ENCODE measurements around the gene ARMCX5. TPM values are rescaled to one million over a fixed set of nuclear protein-coding genes. Genes with fewer than 3 reads are reported as not detected.

Gene ARMCX5
- total and polyA plus RNA-seq, 2 of the 8 experiments (the other 6 are each of a cell fraction or from before 2014, with no cell fraction given) = 8.6 to 10.9 TPM

- Histone ChIP-seq H4K20me1 (replicated peaks in 1 of 2; ENCODE audit: control insufficient read depth in 1 of 2, insufficient read depth in 2 of 2, low read length in 2 of 2) (no peaks in the 10 kb centered on the region), H3K36me3 (ENCODE audit: control insufficient read depth in 2 of 4, insufficient read depth in 4 of 4, low read length in 3 of 4) (no peaks in the 10 kb centered on the region; a peak in 1 of 8 replicates), H2BK12ac (ENCODE audit: low read depth, low read length) (no peak overlapping the region), H3K23me2 (ENCODE audit: low read depth, low read length) (no peaks in the 10 kb centered on the region), H4K91ac (replicated peaks; ENCODE audit: insufficient read length, low read length) (no peak overlapping the region), H3K18ac (ENCODE audit: extremely low read depth, low read length) (no peak overlapping the region), H4K5ac (ENCODE audit: insufficient read length, low read depth, low read length) (no peak overlapping the region), H2BK15ac (ENCODE audit: low read length) (no peak overlapping the region), H3K14ac (ENCODE audit: insufficient read length) (no peak overlapping the region), H3K56ac (replicated peaks; ENCODE audit: insufficient read length, low read depth, low read length) (no peak overlapping the region), H3K9me3 (ENCODE audit: insufficient read depth in 2 of 2, low read depth in 1 of 2, low read length in 1 of 2) (no peaks in the 10 kb centered on the region), H2AFZ (ENCODE audit: low read length) (no peak overlapping the region), H3K79me2 (ENCODE audit: control insufficient read depth in 1 of 2, insufficient read depth in 2 of 2, low read length in 2 of 2) (no peaks in the 10 kb centered on the region; a peak in 1 of 4 replicates), H3K4me3 (ENCODE audit: extremely low read depth in 1 of 4, insufficient read depth in 2 of 4, low read depth in 3 of 4, low read length in 4 of 4) (no peak overlapping the region), H3K79me1 (ENCODE audit: low read depth, low read length) (no peaks in the 10 kb centered on the region), H2BK20ac (ENCODE audit: low read length) (no peak overlapping the region), H3K9ac (replicated peaks in 1 of 4; ENCODE audit: extremely low read depth in 1 of 4, low read depth in 3 of 4, low read length in 3 of 4) (no peak overlapping the region), H4K8ac (ENCODE audit: extremely low read depth, insufficient read depth, low read length) (no peak overlapping the region), H2AK5ac (ENCODE audit: low read depth, low read length) (no peak overlapping the region), H3K4me2 (ENCODE audit: insufficient read depth in 1 of 2, low read depth in 2 of 2, low read length in 2 of 2) (no peak overlapping the region), H2BK5ac (ENCODE audit: low read depth, low read length) (no peak overlapping the region), H3K27ac (ENCODE audit: low read depth, low read length) (no peak overlapping the region), H3K23ac (ENCODE audit: insufficient read length) (no peak overlapping the region), H3K4ac (replicated peaks; ENCODE audit: insufficient read length, low read depth, low read length) (no peak overlapping the region), H2BK120ac (replicated peaks; ENCODE audit: low read depth, low read length) (no peak overlapping the region), H3K4me1 (replicated peaks in 1 of 4; ENCODE audit: control insufficient read depth in 3 of 4, insufficient read depth in 4 of 4, low read length in 3 of 4) (no peaks in the 10 kb centered on the region), H3K27me3 (replicated peaks in 1 of 4; ENCODE audit: control insufficient read depth in 3 of 4, extremely low read depth in 1 of 4, insufficient read depth in 3 of 4, low read length in 3 of 4) (no peaks in the 10 kb centered on the region)
- TF ChIP-seq RNF2 (IDR thresholded peaks at IDR 0.05; ENCODE audit: borderline replicate concordance, low read depth, low read length, missing control alignments, poor library complexity, severe bottlenecking) = no peak
- no peak for TF ChIP-seq NANOG (IDR thresholded peaks at IDR 0.05; ENCODE audit: insufficient read depth, low read depth, low read length, poor library complexity, severe bottlenecking)
- POLR2A ChIA-PET (ENCODE audit: partially characterized antibody) = no interaction called here
- FAIRE-seq (no peak), DNase-seq (ENCODE audit: low read depth in 1 of 2, low spot score in 2 of 2) (no peak)
- CTCF ChIA-PET (ENCODE audit: partially characterized antibody) = no interaction called here
- 88% methylated on average over 5 of the region's 6 CpGs; no CpG with 5 or more reads in 1 of the 2 experiments for WGBS, 2 experiments (ENCODE audit: extremely low coverage in 1 of 2, insufficient coverage in 1 of 2, insufficient read length in 1 of 2, insufficient replicate concordance in 2 of 2, low coverage in 1 of 2, low lambda C conversion rate in 2 of 2, missing lambda C conversion rate in 1 of 2)
These were observed 24.8 kb downstream of the ARMCX5 start for GRCh38 chrX:102624105-102624504.

Measured in H1 (cell line).